Right lobe of liver (tissue), 4 donors: ENCODE results near the gene DNMT3A.

Experiments used
- CTCF ChIP-seq, 4 donors: fragments of 200-600 bp in 3 of 4; fragments of 450-650 bp in 1 of 4; IDR thresholded peaks; one replicate each; pipeline versions ENCODE4 v1.5.1 to v1.8.0; 2016 to 2022; ENCODE audit warnings: antibody characterized with exemption in 4 of 4, mild to moderate bottlenecking in 2 of 4
- POLR2A ChIP-seq: fragments of 450-650 bp; IDR thresholded peaks from one replicate; pipeline ENCODE4 v1.6.1; 2017; ENCODE audit warnings: antibody characterized with exemption, mild to moderate bottlenecking
- donor health status: DM: no; HTN: no; CAD: no.
- donor health status: DM: no; HTN: no; CAD: no.
- donor health status: DM: no; HTN: yes; CAD: no.

GRCh38 chr2:25339791-25340180, 1.9 kb downstream of the DNMT3A start:
- TF ChIP-seq POLR2A (no peak), CTCF (IDR thresholded peaks at IDR 0.05) (peak in 1 of 4 donors; percentile 5)
